ENCODE measurements around the gene ZNF384.
A peak's percentile ranks its signal among the peaks of the same experiment; 100 is the strongest.

ZNF384 gene

GRCh38 chr12:6653987-6654386 is 35.2 kb downstream of the ZNF384 start:
- no peak for DNase-seq (ENCODE audit: low read depth)

DNA sequence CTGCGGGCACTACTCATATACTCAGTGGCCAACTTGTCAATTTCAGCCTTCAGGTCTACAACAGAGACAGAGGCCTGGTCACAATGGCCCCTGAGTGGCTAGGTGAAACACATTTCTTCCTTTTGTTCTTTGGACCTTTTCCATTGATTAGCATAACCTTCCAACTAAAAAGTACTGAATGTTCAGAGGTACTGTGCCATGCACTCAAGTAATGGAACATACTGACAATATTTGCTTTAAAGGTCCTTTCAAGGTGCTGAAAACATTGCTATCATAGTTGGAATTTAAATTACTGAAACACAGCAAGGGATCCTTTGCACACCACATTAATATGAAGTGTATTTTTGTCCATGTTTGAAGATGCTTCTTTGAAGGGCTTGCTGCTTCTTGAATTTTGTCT is 35.8 kb downstream of the ZNF384 start:
- DNase-seq (ENCODE audit: low read depth) = no peak

- DNase-seq (ENCODE audit: low read depth) = no peak
Measured at GRCh38 chr12:6652391-6652790, 36.8 kb downstream of the ZNF384 start.

GRCh38 chr12:6650832-6651231 is 38.3 kb downstream of the ZNF384 start:
- DNase-seq (ENCODE audit: low read depth) = no peak

DNA sequence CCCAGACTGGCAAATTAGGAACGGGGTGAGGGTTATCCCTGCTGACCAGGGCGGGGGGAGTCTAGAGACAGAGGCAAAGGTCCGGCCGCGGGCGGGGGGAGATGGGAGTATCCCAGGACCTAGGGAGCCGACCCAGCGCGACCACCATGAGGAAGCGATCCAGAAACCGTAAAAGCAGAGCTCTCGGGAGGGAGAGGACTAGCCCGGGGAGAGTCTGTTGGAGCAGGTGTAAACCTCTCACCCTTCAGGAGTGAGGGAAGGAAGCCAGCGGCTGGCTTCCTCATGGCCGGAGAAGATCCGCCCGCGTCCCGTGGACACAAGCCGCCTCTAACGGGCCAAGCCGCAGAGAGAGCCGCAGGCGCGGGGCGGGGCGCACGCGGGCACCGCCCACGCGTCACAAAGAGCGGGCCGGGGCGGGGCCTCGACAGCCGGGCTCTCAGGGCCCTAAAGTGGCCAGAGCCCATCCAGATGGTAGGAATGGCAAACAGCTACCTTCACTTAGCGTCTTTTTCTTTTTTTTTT is 42.0 kb downstream of the ZNF384 start, which contains the start of gene ACRBP:
TSS of gene ACRBP (minus strand) at position 350 of the 522 bp plus-strand sequence. CDS start at position 284, 66 bp downstream.
- DNase-seq (ENCODE audit: low read depth) = no peak

- DNase-seq (ENCODE audit: low read depth) = no peak
Measured at GRCh38 chr12:6646276-6647082, 42.7 kb downstream of the ZNF384 start.

- DNase-seq (ENCODE audit: low read depth) = no peak
Measured at GRCh38 chr12:6644903-6645302, 44.3 kb downstream of the ZNF384 start.

- no peak for DNase-seq (ENCODE audit: low read depth)
Measured at GRCh38 chr12:6644257-6644596, 44.9 kb downstream of the ZNF384 start.

GRCh38 chr12:6643569-6644256 is 45.5 kb downstream of the ZNF384 start:
- no peak for DNase-seq (ENCODE audit: low read depth)

DNA sequence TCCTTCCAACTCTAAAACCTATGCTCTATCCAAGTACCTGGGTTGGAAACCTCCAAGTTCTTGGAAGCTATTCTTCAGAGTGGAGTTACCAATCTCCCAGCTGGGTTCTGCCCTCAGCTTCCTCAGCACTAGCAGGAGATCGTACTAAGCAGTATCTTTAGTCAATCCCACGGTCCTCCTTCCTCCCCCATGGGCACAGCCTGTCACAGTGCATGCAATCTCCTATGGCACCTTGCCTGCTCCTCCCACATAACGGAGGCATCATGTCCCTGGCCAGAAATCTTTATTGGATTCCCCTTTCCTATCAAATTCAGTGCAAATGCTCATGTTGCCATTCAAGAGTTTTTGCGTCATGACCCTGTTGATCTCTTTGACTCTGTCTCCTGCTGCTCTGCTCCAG is 48.0 kb downstream of the ZNF384 start:
- no peak for DNase-seq (ENCODE audit: low read depth)

DNA sequence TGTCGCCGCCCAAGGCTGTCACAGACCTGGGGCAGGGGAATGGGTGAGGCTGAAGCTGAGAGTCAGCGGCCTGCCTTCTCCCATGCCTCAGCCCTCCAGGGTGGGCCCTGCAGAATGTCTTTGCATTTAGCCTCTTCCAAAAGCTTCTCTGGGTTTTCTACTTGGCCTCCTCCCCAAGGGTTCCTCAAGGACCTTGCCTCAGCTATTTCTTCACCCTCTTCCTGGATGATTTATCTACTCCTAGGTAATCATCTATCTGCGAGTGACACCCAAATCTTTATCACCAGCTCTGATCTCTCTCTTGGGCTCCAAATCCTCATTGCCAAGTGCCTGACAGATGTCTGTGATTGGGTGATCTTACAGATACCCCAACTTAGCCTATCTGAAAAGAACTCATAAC is 48.7 kb downstream of the ZNF384 start:
- DNase-seq (ENCODE audit: low read depth) = no peak

DNA sequence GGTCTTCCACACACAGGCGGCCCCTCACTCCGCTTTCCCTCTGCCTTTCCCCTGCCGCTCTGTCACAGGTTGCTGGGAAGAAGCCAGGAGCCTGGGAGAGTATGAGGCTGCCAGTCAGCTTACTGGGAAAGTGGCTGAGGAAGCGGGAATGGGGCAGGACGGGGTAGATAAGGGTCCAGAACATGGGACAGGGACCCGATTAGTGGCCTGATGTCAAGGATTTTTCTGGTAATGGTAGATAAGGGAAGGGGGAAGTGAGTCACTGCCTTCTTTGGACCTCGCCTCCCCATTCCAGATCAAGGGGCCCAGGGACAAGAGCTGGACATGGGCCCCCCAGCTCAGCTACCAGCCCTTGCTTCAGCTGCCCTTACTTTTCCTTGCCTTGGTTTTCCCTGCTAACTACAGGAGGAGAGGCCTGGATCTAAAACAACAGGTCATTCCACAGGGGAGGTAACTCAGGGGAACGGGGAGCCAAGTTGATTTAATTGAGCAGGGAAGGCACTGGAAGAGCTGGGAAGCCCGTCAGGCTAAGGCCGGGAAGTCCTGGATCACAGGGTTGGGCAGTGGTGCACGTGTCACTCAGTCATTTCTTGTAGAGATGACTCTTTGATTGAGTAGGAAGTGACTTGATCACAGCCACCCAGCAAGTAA is 49.9 kb downstream of the ZNF384 start:
- no peak for DNase-seq (ENCODE audit: low read depth)

DNA sequence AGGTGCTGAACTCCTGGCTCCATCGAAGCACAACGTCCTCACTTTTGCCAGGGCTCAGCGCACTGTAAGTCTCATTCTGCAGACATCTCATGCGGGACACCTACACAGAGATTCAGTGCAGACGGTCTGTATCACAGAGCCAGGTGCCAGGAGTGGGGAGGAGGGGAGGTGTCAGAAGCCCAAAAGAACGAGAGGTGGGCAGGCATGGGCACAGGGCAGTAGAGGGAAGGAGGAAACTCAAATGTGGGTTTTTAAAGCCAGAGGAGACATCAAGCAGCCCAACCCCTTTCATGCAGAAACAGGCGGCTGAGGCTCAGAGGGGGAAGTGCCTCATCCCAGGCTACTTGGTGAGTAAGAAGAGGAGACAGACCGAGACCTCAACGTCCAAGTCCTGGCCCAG is 50.9 kb downstream of the ZNF384 start:
- DNase-seq (ENCODE audit: low read depth) = no peak

- no peak for DNase-seq (ENCODE audit: low read depth)
Measured at GRCh38 chr12:6635856-6636531, 53.2 kb downstream of the ZNF384 start, which contains the start of gene LPAR5. Gene LPAR5, minus strand, starts transcription at chr12:6635959. Its CDS starts 14,711 bp downstream, at chr12:6621248.

DNA sequence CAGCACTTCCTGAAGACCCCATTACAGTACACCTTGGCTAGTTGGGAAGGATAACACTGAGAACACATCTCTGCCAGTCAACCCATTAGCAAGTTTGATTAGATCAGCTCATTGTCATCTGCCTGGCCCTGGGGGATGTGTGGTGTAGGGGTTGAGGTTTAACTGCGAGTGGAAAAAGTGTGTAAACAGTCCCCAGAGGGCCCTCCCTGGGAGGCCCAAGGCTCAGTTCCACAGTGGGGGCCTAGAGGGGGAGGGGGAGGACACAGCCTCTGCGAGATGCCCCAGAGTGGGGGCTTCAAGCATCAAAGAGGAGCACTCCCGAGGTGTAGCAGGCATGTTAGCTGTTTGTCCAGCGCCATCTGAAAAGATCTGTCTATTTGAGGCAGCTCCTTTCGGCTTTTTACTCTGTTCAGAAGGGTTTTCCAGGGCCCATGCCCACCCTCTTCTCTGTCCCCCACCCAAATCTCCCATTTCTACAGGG is 53.8 kb downstream of the ZNF384 start:
- peak; percentile 51 for DNase-seq (ENCODE audit: low read depth)

GRCh38 chr12:6632026-6632983 is 56.9 kb downstream of the ZNF384 start:
- no peak for DNase-seq (ENCODE audit: low read depth)

- DNase-seq (ENCODE audit: low read depth) = no peak
Measured at GRCh38 chr12:6631549-6631961, 57.6 kb downstream of the ZNF384 start.

- DNase-seq (ENCODE audit: low read depth) = no peak
Measured at GRCh38 chr12:6630736-6631135, 58.4 kb downstream of the ZNF384 start.

- no peak for DNase-seq (ENCODE audit: low read depth)
Measured at GRCh38 chr12:6627616-6628015, 61.6 kb downstream of the ZNF384 start.

DNA sequence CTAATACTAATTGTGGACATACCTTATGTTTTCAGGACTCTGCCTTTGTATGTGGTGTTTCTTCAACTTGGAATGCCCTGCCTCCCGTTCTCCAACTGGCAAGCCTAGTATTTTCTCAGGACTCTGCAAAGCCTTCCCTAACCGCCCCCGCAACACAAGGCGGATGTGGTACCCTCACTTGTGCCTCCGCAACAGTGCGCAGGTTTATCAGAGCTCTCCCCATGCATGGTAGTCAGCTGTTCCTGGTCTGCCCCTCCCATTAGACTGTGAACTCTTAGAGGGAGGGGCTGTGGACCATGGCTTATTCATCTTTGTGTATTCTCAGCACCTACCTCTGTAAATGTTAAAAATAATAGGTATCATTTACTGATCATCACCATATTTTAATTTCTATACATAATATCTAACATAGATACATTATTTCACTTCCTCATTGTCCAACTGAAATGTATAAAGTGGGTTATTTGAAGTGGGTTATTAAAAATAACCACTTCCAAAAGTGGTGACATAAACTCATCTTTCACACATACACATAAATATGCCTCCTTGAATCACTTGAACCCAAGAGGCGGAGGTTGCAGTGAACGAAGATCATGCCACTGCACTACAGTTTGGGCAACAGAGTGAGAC is 62.4 kb downstream of the ZNF384 start:
- DNase-seq (ENCODE audit: low read depth) = no peak

All from stimulated activated CD8-positive, alpha-beta memory T cell treated with anti-CD3 and anti-CD28 coated beads, Interleukin-12 subunit alpha, Interleukin-12 subunit beta, amount 100 ng/mL, for 4 hours (primary cell).